HG02885 (cell line): ENCODE data around the gene NANS.

ENCODE experiments used
- ATAC-seq: cut with Tn5 transposase; IDR thresholded peaks from one replicate; pipeline ENCODE4 v1.9.1; 2021; ENCODE audit warnings: mild to moderate bottlenecking; ENCODE audit not compliant: unreplicated experiment, poor library complexity

The NANS gene

DNA sequence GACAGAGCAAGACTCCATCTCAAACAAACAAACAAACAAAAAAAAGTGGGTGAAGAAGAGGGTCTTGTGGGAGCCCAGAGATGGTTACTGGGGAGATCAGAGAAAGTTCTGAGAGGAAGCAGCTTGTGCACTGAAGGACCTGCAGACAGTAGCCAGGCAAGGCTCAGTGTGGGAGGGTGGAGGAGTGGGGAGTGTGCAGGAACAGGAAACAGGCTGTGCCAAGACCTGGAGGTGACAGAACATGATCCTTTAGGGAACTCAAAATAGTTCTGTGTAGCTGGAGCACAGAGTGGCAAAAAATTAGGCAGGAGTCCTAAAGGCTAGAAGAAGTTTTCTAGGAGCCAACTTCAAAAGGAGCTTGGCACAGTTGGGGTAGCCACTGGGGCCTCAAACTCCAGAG is 19.2 kb upstream of the NANS start:
- ATAC-seq, result no peak

DNA sequence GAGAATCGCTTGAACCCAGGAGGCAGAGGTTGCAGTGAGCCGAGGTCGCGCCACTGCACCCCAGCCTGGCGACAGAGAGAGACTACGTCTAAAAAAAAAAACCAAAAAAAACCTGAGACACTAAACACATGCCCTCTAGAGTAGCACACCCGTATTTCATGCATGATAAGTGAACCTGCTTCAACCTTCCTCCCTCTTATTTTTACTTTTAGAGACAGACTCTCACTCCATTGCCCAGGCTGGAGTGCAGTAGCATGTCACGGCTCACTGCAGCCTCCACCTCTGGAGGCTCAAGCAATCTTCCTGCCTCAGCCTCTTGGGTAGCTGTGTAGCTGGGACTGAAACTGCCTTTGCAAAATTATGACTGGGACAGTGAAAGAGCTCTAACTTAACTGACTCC is 17.6 kb upstream of the NANS start:
- peak; percentile 35 for ATAC-seq

DNA sequence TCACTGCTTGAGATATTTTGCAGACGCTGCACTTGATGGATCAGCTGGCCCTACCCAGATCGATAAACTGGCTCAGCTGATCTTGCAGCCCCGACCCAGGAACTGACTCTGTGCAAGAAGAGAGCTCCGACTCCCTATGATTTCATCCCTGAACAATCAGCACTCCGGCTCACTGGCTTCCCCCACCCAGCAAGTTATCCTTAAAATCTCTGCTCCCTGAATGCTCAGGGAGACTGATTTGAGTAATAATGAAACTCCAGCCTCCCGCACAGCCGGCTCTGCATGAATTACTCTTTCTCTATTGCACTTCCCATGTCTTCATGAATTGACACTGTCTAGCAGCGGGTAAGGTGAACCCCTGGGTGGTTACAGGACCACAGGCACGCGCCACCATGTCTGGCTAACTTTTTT is 16.9 kb upstream of the NANS start:
- ATAC-seq, result peak; percentile 43

GRCh38 chr9:98040212-98040611 is 16.3 kb upstream of the NANS start:
- ATAC-seq, result no peak

DNA sequence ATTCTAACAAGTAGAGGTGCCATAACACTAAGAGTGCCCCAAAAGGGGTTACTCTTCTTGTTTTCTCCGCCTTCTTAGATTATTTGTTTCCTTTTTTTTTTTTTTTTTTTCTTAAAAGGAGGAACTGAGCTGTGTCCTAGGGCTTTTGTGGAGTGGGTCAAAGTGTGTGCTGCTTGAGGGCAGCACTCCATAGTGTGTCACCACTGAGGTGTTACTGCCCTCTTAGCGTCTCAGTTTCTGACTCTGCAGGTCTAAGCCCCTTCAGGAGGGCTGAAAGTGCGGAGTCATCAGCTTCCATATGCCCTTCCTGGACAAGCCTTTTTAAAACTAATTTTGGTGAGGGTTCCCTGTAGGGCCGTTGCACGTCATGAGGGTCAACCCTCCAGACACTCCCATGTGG is 12.6 kb upstream of the NANS start:
- no peak for ATAC-seq

DNA sequence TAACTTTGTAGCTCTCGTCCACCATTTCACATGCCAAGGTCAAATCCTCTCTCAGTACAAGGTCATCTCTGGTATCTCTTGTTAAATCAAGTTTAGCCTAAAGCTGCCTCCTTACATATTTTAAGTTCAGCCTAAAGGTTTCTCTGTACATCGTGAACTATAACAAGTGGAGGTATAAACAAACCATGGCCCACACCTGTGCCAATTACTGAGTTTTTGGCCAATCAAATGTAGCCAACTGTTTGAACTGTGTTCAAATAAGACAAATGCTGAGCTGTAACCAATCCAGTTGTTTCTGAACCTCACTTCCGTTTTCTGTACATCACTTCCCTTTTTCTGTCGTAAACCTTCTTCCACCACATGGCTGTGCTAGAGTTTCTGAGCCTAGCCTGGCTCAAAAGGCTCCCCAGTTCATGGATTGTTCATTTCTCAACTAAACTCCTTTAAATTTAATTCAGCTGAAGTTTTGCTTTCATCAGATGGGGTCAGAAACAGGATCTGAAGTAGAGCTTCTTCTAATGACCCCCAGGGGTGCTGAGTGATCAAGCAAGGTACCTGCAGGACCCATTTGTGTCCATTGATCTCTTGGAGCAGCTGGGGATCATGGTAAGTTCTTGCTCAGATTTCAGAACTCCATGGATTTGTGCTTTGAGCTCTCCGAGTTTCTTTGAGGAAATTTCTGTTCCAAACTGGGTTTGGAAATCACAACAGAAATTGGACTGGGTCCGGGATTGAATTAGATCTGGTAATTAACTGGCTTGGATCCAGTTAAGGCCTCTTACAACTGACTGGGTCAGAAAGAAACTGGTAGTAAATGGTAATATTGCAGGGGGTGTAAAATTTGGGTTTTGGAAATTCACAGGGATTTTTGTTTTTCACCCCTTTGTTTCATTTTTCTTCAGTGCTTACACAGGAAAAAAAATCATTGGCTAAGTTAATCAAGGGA is 11.0 kb upstream of the NANS start:
- peak; percentile 91 for ATAC-seq

- ATAC-seq, result no peak
Observed at GRCh38 chr9:98046180-98046543, 10.4 kb upstream of the NANS start.

- ATAC-seq, result no peak
Observed at GRCh38 chr9:98047002-98047401, 9.5 kb upstream of the NANS start.

DNA sequence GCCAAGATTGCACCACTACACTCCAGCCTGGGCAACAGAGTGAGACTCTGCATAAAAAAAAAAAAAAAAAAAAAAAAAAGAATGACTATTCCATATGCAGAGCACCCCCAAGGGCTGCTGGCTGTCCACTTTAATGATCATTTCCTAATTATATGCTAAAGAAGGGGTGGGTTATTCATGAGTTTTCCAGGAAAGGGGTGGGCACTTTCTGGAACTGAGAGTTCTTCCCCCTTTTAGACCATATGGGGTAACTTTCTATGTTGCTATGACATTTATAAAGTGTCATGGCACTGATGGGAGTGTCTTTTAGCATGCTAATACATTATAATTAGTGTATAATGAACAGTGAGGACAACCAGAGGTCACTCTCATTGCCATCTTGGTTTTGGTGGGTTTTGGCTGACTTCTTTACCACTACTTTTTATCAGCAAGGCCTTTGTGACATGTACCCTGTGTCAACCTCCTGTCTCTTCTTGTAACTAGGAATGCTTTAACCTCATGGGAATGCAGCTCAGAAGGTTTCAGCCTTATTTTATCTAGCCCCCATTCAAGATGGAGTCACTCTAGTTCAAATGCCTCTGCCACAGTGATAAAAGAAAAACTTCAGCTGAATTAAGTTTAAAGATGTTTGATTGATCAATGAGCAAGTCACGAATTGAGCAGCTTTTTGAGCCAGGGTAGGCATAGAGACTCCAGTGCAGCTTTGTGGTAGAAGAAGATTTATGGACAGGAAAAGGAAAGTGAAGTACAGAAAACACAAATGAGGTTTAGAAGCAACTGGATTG is 7.1 kb upstream of the NANS start:
- no peak for ATAC-seq

- ATAC-seq, result no peak
Observed at GRCh38 chr9:98050351-98050750, 6.2 kb upstream of the NANS start.

DNA sequence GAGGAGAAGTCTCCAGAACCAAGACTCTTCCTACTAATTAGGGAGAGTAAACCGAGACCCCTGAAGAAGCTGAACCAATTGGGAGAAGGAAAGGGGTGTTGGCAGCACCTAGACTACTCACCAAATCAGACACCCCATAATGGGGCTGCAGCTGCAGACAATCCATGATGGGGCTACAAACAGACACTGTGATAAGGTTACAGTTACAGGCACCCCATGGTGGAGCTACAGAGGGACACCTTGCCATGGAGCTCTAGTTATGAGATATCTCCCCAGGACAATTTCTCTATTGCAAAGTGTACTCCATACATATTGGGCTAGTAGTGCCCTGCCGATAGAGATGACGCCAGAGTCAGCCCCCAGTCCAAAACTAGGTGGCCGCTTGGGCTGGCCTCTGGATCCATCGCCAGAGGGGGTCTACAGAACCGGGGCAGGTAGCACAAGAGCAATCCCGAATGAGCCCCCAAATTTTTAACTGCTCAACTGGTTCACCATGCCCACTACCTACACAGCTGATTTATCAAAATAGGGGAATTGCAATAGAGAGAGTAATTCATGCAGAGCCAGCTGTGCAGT is 2.1 kb upstream of the NANS start:
- no peak for ATAC-seq

- ATAC-seq, result no peak
Observed at GRCh38 chr9:98057138-98057799, 737 bp downstream of the NANS start.

GRCh38 chr9:98062161-98062560 is 5.6 kb downstream of the NANS start:
- no peak for ATAC-seq

DNA sequence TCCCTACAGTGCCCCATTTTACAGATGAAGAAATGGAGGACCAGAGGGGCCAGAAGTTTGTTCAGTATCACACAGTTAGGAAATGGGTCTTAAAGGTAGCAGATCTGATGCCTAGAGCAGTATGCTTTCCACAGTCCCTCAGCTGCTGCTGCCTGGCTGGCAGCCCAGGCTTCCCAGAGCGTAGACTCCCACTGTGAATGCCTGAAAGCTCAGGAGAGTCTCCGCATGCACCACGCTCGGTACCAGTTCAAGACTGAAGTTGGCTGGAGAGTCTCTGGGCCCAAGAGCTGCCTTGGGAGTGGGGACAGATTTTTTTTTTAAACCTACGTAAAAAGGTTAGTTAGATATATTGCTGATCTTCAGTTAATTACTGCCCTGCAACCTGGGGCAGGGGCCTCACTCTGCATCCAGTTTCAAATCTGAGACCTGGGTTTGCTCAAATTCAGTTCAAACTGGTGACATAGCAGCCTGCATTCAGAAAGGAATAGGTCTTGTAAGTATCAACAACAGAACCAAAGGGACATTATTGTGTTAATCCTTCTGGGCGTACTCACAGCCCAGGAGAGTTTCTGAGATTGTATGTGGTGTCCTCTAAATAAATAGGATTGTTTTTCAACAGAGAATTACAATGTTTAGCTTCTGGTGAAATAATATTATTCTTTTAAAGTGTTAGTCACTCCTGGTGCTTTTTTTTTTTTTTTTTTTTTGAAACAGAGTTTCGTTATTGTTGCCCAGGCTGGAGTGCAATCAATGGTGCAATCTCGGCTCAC is 8.3 kb downstream of the NANS start:
- no peak for ATAC-seq

- ATAC-seq, result no peak
Observed at GRCh38 chr9:98066235-98066634, 9.7 kb downstream of the NANS start.

DNA sequence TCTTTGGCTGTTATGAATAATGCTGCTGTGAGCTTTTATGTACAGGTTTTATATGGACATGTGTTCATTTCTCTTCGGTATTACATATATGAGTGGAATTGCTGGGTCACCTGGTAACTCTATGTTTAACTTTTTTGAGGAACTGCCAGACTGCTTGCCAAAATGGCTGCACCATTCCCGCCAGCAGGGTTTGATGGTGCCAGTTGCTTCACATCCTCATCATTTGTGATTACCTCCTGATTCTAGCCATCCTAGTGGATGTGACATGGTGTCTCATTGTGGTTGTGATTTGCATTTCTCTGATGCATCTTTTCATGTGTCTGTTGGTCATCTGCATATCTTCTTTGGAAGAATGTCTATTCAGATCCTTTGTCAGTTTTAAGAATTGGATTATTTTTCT is 10.7 kb downstream of the NANS start:
- ATAC-seq, result no peak

- ATAC-seq, result no peak
Observed at GRCh38 chr9:98069551-98069950, 13.0 kb downstream of the NANS start.

- no peak for ATAC-seq
Observed at GRCh38 chr9:98070704-98071103, 14.2 kb downstream of the NANS start.

DNA sequence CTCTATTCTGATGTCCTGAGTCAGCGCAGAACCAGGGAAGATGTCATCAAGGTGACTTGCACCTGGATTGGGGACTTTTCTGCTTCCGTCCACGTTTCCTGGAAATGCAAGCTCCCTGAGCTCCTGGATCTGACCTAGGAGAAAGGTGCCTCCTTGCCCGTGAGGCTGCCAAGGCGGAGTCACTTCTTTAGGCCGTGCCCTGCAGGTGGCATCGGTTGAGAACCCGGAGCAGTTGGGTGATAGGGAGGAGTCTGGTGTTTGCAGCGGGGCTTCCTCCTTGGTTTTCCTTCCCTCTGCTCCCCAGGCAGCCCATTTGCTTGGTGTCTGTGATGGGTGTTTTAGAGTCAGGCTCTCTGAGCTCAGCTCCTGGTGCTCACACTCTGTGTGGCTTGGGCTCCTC is 15.2 kb downstream of the NANS start:
- no peak for ATAC-seq
